ENCODE results near the gene DTX4.

Gene DTX4

GRCh38 chr11:59218319-59218718 is 46.4 kb downstream of the DTX4 start:
- DNase-seq (ENCODE audit: low read depth), result no peak
- no peak for TF ChIP-seq CTCF (IDR thresholded peaks at IDR 0.05; ENCODE audit: insufficient read depth, low read depth, low read length, missing control alignments)
- H3K4me3 ChIP-seq (ENCODE audit: low read depth, low read length), result no peak overlapping the region

- no peak overlapping the region for H3K4me3 ChIP-seq (ENCODE audit: low read depth, low read length)
- no peak for TF ChIP-seq CTCF (IDR thresholded peaks at IDR 0.05; ENCODE audit: insufficient read depth, low read depth, low read length, missing control alignments)
- DNase-seq (ENCODE audit: low read depth), result no peak
Observed at GRCh38 chr11:59218893-59219292, 47.0 kb downstream of the DTX4 start.

- no peak for TF ChIP-seq CTCF (IDR thresholded peaks at IDR 0.05; ENCODE audit: insufficient read depth, low read depth, low read length, missing control alignments)
- no peak overlapping the region for H3K4me3 ChIP-seq (ENCODE audit: low read depth, low read length)
- no peak for DNase-seq (ENCODE audit: low read depth)
Observed at GRCh38 chr11:59219836-59220235, 47.9 kb downstream of the DTX4 start.

GRCh38 chr11:59221441-59221840 is 49.5 kb downstream of the DTX4 start:
- no peak for TF ChIP-seq CTCF (IDR thresholded peaks at IDR 0.05; ENCODE audit: insufficient read depth, low read depth, low read length, missing control alignments)
- DNase-seq (ENCODE audit: low read depth), result no peak

GRCh38 chr11:59222464-59223060 is 50.6 kb downstream of the DTX4 start:
- peak; percentile 27 for DNase-seq (ENCODE audit: low read depth)
- no peak for TF ChIP-seq CTCF (IDR thresholded peaks at IDR 0.05; ENCODE audit: insufficient read depth, low read depth, low read length, missing control alignments)
- no peak overlapping the region for H3K4me3 ChIP-seq (ENCODE audit: low read depth, low read length)

More at GRCh38 chr11:59221441-59221840, 49.5 kb downstream of the DTX4 start:
- no peak overlapping the region for H3K4me3 ChIP-seq (ENCODE audit: low read depth, low read length)

GRCh38 chr11:59223177-59223576 is 51.2 kb downstream of the DTX4 start:
- DNase-seq (ENCODE audit: low read depth), result no peak
- no peak for TF ChIP-seq CTCF (IDR thresholded peaks at IDR 0.05; ENCODE audit: insufficient read depth, low read depth, low read length, missing control alignments)
- H3K4me3 ChIP-seq (ENCODE audit: low read depth, low read length), result no peak overlapping the region

GRCh38 chr11:59223611-59224010 is 51.7 kb downstream of the DTX4 start:
- no peak for DNase-seq (ENCODE audit: low read depth)
- no peak for TF ChIP-seq CTCF (IDR thresholded peaks at IDR 0.05; ENCODE audit: insufficient read depth, low read depth, low read length, missing control alignments)
- no peak overlapping the region for H3K4me3 ChIP-seq (ENCODE audit: low read depth, low read length)

All from GM12865 (cell line).